Psoas muscle (tissue), 8 donors: Measurements from ENCODE around the gene RAB25. TPM values are rescaled to one million over a fixed set of nuclear protein-coding genes. Genes with fewer than 3 reads are reported as not detected.

ENCODE experiments used
- ATAC-seq, 4 donors: fragments of 200-7000 bp; cut with Tn5 transposase; one replicate each; pipeline ENCODE4 v1.9.1; 2020; ENCODE audit warnings: moderate library complexity in 3 of 4, mild to moderate bottlenecking in 2 of 4
- DNase-seq, 2 donors: peaks; one replicate each; pipeline ENCODE4 v3.0.0-alpha.2; 2020
- H3K27ac ChIP-seq: fragments of 200-600 bp; one replicate; pipeline ENCODE4 v1.8.0; 2022
- H3K27me3 ChIP-seq, 3 donors: fragments of 200-600 bp in 1 of 3; one replicate each; pipeline versions ENCODE4 v1.6.1 to v1.8.0; 2013 to 2022; ENCODE audit warnings: low read length in 2 of 3, mild to moderate bottlenecking in 2 of 3, moderate library complexity in 1 of 3; ENCODE audit not compliant: insufficient read depth in 3 of 3
- H3K36me3 ChIP-seq, 2 donors: fragments of 200-600 bp in 1 of 2; one replicate each; pipeline versions ENCODE4 v1.6.1 to v1.8.0; 2013 to 2022; ENCODE audit warnings: low read depth in 1 of 2, mild to moderate bottlenecking in 1 of 2, moderate library complexity in 1 of 2; ENCODE audit not compliant: insufficient read depth in 1 of 2
- H3K4me1 ChIP-seq: fragments of 200-600 bp; one replicate; pipeline ENCODE4 v1.8.0; 2022
- H3K4me3 ChIP-seq: fragments of 200-600 bp; one replicate; pipeline ENCODE4 v1.8.0; 2022; ENCODE audit warnings: mild to moderate bottlenecking
- H3K9me3 ChIP-seq: fragments of 200-600 bp; one replicate; pipeline ENCODE4 v1.8.0; 2022
- CTCF ChIP-seq: fragments of 200-600 bp; IDR thresholded peaks from one replicate; pipeline ENCODE4 v1.8.0; 2022; ENCODE audit warnings: antibody characterized with exemption
- WGBS, 3 donors: extraction: QIAGEN DNeasy Blood & Tissue Kit; methylation state at CpG; one replicate each; pipeline versions ENCODE4 v1.1.6 to v1.1.7; 2013; 5-methylcytosine and 5-hydroxymethylcytosine counted together
- intact Hi-C, 2 donors: fragments of 100-400 bp; cut with DNase I; formaldehyde crosslinking; loops; one replicate each; pipeline versions ENCODE4 v1.11.0 to v1.14.2; 2022
- polyA plus RNA-seq, 3 donors: library from polyadenylated mRNA; stranded (reverse); fragments of 200-250 nt; gene quantifications; one replicate each; pipeline ENCODE4 v1.2.3, GENCODE V29; 2013
- total RNA-seq, 4 donors: library from RNA; stranded (reverse); fragmentation: NEBNext Ultra II Directional in 2 of 4; extraction: Animal tissue kit (Norgen Biotek cat#: 25700) in 2 of 4; gene quantifications; one replicate each; pipeline versions ENCODE4 v1.2.1 to v1.2.4, GENCODE V29; 2021 to 2023
- donor health status: healthy with polysubstance abuse.
- donor health status: DM: no; HTN: no; CAD: no; lungs with moderate emphysema.
- donor health status: Bipolar disorder and iron deficiency.
- donor health status: healthy.
- donor health status: DM: yes; HTN: yes; CAD: no.
- donor health status: DM: no; HTN: no; CAD: no.
- donor health status: DM: no; HTN: no; CAD: no.
- donor health status: DM: yes; HTN: yes; CAD: no.

Gene RAB25
- total and polyA plus RNA-seq, 7 donors: 0.07 to 0.34 (median 0.13) TPM; not detected in 4

GRCh38 chr1:156073740-156074139, 12.8 kb downstream of the RAB25 start:
- 36 to 46% (median 43%) methylated on average over 5 of the region's 5 CpGs for WGBS, 3 donors
- no peak for TF ChIP-seq CTCF
- ATAC-seq: no peak
- H3K4me1 ChIP-seq: no peaks in the 10 kb centered on the region
- no peak overlapping the region for H3K4me3 ChIP-seq
- no peak overlapping the region for H3K27ac ChIP-seq
- intact Hi-C loops: no loop called here
- H3K36me3 ChIP-seq: no peaks in the 10 kb centered on the region
- no peaks in the 10 kb centered on the region for H3K27me3 ChIP-seq
- DNase-seq: no peak
- H3K9me3 ChIP-seq: no peaks in the 10 kb centered on the region

- 54 to 72% (median 62%) methylated on average over 7 to 8 of the region's 8 CpGs for WGBS, 3 donors
- H3K4me1 ChIP-seq: no peaks in the 10 kb centered on the region
- no peak overlapping the region for H3K4me3 ChIP-seq
- TF ChIP-seq CTCF: no peak
- no peak for DNase-seq
- ATAC-seq: no peak
- no peak overlapping the region for H3K27ac ChIP-seq
- no peaks in the 10 kb centered on the region for H3K27me3 ChIP-seq
- no peaks in the 10 kb centered on the region for H3K9me3 ChIP-seq
- intact Hi-C loops: no loop called here
- H3K36me3 ChIP-seq: no peaks in the 10 kb centered on the region
Measured at GRCh38 chr1:156074661-156075060, 13.7 kb downstream of the RAB25 start.

GRCh38 chr1:156075162-156075561, 14.2 kb downstream of the RAB25 start:
- WGBS, 3 donors: 40 to 76% (median 54%) methylated on average over 3 of the region's 3 CpGs
- H3K4me1 ChIP-seq: no peaks in the 10 kb centered on the region
- H3K27ac ChIP-seq: no peak overlapping the region
- TF ChIP-seq CTCF: no peak
- H3K4me3 ChIP-seq: no peak overlapping the region
- ATAC-seq: no peak
- no peaks in the 10 kb centered on the region for H3K27me3 ChIP-seq
- H3K9me3 ChIP-seq: no peaks in the 10 kb centered on the region
- H3K36me3 ChIP-seq: no peaks in the 10 kb centered on the region
- intact Hi-C loops: no loop called here
- no peak for DNase-seq

GRCh38 chr1:156075775-156076204, 14.8 kb downstream of the RAB25 start:
- peak overlapping the region; percentile 57 for H3K4me3 ChIP-seq

More at GRCh38 chr1:156075775-156076204, 14.8 kb downstream of the RAB25 start:
- H3K27ac ChIP-seq: no peak overlapping the region
- ATAC-seq (no peak), DNase-seq (no peak)
- H3K4me1 ChIP-seq: no peaks in the 10 kb centered on the region
- H3K9me3 ChIP-seq: no peaks in the 10 kb centered on the region
- no peaks in the 10 kb centered on the region for H3K27me3 ChIP-seq
- 63 to 71% (median 64%) methylated on average over 4 of the region's 4 CpGs for WGBS, 3 donors
- H3K36me3 ChIP-seq: no peaks in the 10 kb centered on the region
- intact Hi-C loops: no loop called here
- no peak for TF ChIP-seq CTCF
